ENCODE measurements around the gene SLC16A8. TPM values are rescaled to one million over a fixed set of nuclear protein-coding genes. Genes with fewer than 3 reads are reported as not detected.

SLC16A8 gene
- total RNA-seq, 1 donor from 2014 or later = 0.20 TPM

DNA sequence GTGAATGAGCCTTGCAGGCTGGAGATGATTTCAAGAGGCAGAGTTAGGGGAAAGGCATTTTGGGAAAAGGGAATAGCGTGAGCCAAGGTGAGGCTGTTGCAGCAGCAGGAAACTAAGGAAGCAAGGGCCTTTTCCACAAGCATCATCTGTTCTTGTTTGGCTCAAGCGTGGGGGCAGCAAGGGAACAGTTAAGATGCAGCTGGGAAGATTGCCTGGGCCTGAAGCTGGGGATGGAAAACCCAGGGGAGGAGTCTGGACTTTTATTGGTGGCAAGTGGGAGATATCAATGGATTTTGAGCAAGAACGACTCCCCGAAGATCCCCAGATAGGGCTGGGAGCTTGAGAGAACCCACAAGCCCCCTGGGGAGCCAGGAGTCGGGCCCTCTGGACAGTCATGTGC, 54.1 kb downstream of the SLC16A8 start:
- DNase-seq (ENCODE audit: low read depth in 2 of 2) = no peak

DNA sequence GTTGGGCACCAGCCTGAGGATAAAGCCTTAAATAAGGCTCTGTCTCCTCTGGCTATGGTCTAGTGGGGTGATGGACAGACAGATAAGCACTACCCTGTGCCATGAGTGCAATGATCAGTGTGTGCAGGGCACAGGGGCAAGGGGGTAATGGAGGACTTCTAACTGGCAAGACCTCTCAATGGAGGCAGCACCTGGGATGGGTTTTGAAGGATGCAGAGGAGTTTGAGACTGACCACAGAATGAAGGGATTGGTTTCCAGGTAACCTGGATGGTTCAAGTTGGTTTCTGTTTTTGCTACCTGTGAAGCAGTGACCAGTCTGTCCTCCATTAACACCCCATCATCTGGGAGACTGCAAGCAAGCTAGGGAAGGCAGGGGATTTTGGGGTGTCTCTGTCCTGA, 54.6 kb downstream of the SLC16A8 start:
- DNase-seq (ENCODE audit: low read depth in 2 of 2) = no peak

DNA sequence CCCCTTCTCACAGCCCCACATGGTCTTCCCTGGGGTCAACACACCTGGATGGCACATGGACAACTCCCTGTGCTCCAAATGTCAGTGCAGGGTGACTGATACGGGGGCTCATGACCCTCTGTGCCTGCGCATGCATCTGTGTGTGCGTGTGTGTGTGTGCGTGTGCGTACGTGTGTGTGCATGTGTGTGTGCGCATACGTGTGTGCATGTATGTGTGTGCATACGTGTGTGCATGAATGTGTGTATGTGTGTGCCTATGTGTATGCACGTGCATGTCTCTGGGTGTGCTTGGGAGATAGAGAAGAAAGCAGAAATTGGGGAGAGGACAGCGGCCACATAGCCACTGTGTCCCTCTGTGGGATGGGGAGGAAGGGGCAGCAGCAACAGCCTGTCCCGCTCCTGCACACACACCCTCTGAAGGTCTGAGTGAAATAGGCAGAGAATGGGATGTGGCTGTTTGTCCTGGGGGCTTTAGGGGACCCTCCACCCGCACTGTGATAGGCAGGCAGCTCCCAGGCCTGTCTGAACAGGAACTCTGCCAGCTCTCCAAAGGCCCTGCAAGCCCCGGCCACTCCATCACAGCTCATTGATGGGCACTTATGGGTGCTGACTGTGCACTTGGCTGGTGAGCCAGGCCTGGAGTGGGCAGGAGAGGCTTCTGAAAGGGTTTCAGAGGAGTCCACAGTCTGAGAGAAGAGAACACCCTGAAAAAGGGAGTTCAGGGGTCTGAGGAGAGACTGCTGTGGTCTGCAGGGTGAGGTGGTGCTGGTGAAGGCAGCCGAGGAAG, 55.4 kb downstream of the SLC16A8 start:
- no peak for DNase-seq (ENCODE audit: low read depth in 2 of 2)

Other genes starting within 250 kb of the SLC16A8 start
- 15.9 and 18.8 TPM in 2 replicates for gene ANKRD54, start 239.8 kb downstream of the SLC16A8 start, total RNA-seq
- gene EIF3L, start 234.8 kb downstream of the SLC16A8 start, total RNA-seq = 293 and 344 TPM in 2 replicates
- gene MICALL1, start 177.9 kb downstream of the SLC16A8 start, total RNA-seq = 20.7 and 30.2 TPM in 2 replicates
- gene C22orf23, start 130.6 kb downstream of the SLC16A8 start, total RNA-seq = under 0.01 TPM in 2 replicates
- gene POLR2F, start 130.5 kb downstream of the SLC16A8 start, total RNA-seq = 34.4 and 52.6 TPM in 2 replicates
- not detected in 2 replicates for gene SOX10, start 99.6 kb downstream of the SLC16A8 start, total RNA-seq
- gene PICK1, start 26.8 kb downstream of the SLC16A8 start, total RNA-seq = 7.4 and 7.9 TPM in 2 replicates
- under 0.01 TPM in 2 replicates for gene BAIAP2L2, start 26.5 kb upstream of the SLC16A8 start, total RNA-seq
- gene PLA2G6, start 97.6 kb upstream of the SLC16A8 start, total RNA-seq = 1.3 and 4.8 TPM in 2 replicates
- gene MAFF, start 117.8 kb upstream of the SLC16A8 start, total RNA-seq = 41.0 and 262 TPM in 2 replicates
- 26.0 and 26.2 TPM in 2 replicates for gene TMEM184B, start 188.8 kb upstream of the SLC16A8 start, total RNA-seq
- gene CSNK1E, start 233.2 kb upstream of the SLC16A8 start, total RNA-seq = 62.5 and 101 TPM in 2 replicates